C4-2B (cell line): ENCODE data around the gene IL5.

Experiments used
- H3K27ac ChIP-seq: fragments of 450-650 bp; 2 replicates; pipeline ENCODE4 v1.5.1; 2017
- ZFX ChIP-seq: fragments of 450-650 bp; IDR thresholded peaks from 2 replicates; pipeline ENCODE4 v1.6.1; 2017
- TF ChIP-seq, protein P1 (sequence below): fragments of 450-650 bp; conservative IDR thresholded peaks from 2 replicates; pipeline ENCODE4 v1.5.1; 2017; ENCODE audit warnings: mild to moderate bottlenecking

Gene IL5

GRCh38 chr5:132500244-132500930 is 42.9 kb downstream of the IL5 start:
- TF ChIP-seq, protein P1, sequence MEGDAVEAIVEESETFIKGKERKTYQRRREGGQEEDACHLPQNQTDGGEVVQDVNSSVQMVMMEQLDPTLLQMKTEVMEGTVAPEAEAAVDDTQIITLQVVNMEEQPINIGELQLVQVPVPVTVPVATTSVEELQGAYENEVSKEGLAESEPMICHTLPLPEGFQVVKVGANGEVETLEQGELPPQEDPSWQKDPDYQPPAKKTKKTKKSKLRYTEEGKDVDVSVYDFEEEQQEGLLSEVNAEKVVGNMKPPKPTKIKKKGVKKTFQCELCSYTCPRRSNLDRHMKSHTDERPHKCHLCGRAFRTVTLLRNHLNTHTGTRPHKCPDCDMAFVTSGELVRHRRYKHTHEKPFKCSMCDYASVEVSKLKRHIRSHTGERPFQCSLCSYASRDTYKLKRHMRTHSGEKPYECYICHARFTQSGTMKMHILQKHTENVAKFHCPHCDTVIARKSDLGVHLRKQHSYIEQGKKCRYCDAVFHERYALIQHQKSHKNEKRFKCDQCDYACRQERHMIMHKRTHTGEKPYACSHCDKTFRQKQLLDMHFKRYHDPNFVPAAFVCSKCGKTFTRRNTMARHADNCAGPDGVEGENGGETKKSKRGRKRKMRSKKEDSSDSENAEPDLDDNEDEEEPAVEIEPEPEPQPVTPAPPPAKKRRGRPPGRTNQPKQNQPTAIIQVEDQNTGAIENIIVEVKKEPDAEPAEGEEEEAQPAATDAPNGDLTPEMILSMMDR = no peak
- no peak for TF ChIP-seq ZFX
- no peak overlapping the region for H3K27ac ChIP-seq

- TF ChIP-seq ZFX = no peak
- no peak overlapping the region for H3K27ac ChIP-seq
Observed at GRCh38 chr5:132499440-132500243, 43.7 kb downstream of the IL5 start.

- no peak overlapping the region for H3K27ac ChIP-seq
- TF ChIP-seq, protein P1 = no peak
- no peak for TF ChIP-seq ZFX
Observed at GRCh38 chr5:132498686-132499271, 44.5 kb downstream of the IL5 start.

DNA sequence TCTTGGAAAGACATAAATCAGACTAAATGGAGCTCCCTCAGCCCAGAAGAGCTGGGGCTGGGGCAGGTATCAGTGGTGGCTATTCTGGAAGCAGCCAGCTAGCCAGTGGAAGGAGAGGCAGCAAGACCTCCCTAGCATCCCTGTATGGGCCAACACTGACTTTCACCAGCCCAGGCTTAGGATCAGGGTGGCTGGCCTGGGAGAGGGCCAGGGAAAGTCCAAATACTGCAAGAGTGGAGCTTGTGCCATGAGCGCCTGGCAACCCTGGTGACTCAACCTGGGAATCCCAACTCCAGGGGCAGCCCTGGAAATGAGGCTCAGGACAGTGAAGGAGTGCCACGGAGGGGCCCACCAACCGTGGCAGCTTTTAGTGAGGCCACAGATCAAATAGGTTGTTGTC is 45.2 kb downstream of the IL5 start:
- TF ChIP-seq, protein P1 = no peak
- no peak for TF ChIP-seq ZFX
- H3K27ac ChIP-seq = no peak overlapping the region

- TF ChIP-seq, protein P1 = no peak
- TF ChIP-seq ZFX = no peak
- H3K27ac ChIP-seq = peak overlapping the region; percentile 50; the same call in 1 of the 2 replicates
Observed at GRCh38 chr5:132497488-132497997, 45.8 kb downstream of the IL5 start.

GRCh38 chr5:132496631-132497487 is 46.5 kb downstream of the IL5 start:
- TF ChIP-seq, protein P1 = no peak
- TF ChIP-seq ZFX = no peak
- peak overlapping the region; percentile 50 for H3K27ac ChIP-seq

DNA sequence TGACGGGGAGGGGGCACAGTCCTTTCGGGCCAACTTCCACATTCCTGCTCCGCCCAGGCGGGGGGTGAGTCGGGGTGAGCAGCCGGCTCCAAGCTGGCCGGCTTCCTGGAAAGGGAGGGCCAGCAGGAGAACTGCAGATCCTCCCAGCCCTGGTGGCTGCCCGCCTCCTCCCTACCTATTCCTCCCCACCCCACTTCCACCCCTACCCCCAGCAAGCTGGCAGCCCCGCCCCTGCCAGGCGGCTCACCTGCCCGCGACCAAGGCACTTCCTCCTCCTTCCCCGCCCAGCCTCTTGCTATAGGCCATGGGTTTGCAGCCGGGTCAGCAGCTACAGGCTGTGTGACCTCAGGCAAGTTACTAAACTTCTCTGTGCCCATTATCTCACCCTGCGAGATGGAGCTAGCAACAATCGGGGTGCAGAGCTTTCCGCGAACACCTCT is 47.1 kb downstream of the IL5 start:
- H3K27ac ChIP-seq = peak overlapping the region; percentile 50
- TF ChIP-seq, protein P1 = no peak
- TF ChIP-seq ZFX = no peak
